Measurements from ENCODE around the gene MTUS2. TPM values are rescaled to one million over a fixed set of nuclear protein-coding genes. Genes with fewer than 3 reads are reported as not detected.

The MTUS2 gene
- total RNA-seq, 1 experiment from 2014 or later = 0.35 TPM

- Mint-ChIP-seq H3K27me3 (ENCODE audit: low read depth) (no peaks in the 10 kb centered on the region), H3K36me3 (ENCODE audit: insufficient read depth in 1 of 3, low read depth in 3 of 3) (peaks cover 35 to 80% (median 59%) of the 10 kb centered on the region in 3 experiments), H3K27ac (no peak overlapping the region), H3K4me3 (no peak overlapping the region), H3K9me3 (no peaks in the 10 kb centered on the region), H3K4me1 (0 out of 4 replicates have a peak, but pooled peaks cover 0 to 3% of the 10 kb centered on the region in 2 experiments)
- H2BK15ac ChIP-seq (ENCODE audit: low read depth, low read length) = no peak overlapping the region
- H2AK5ac ChIP-seq (ENCODE audit: insufficient read length, low read length) = no peak overlapping the region
- H4K5ac ChIP-seq (ENCODE audit: insufficient read length, low read depth, low read length) = no peak overlapping the region
- H3K14ac ChIP-seq (ENCODE audit: insufficient read depth, low read length) = no peak overlapping the region
- no peak overlapping the region for H3K18ac ChIP-seq (ENCODE audit: insufficient read length, low read depth, low read length)
- no CpG with 5 or more reads among the region's 17 CpGs for WGBS (ENCODE audit: extremely low coverage, insufficient read length, low lambda C conversion rate)
- no peaks in the 10 kb centered on the region for H3K23me2 ChIP-seq (ENCODE audit: insufficient read length, low read depth, low read length, poor library complexity, severe bottlenecking)
- H3K79me1 ChIP-seq (ENCODE audit: insufficient read depth, low read depth, low read length, poor library complexity, severe bottlenecking) = peaks cover 3% of the 10 kb centered on the region
- H3K9me3 ChIP-seq (ENCODE audit: control insufficient read depth, low read depth, low read length) = no peaks in the 10 kb centered on the region
- H3K4ac ChIP-seq (ENCODE audit: low read depth, low read length) = no peak overlapping the region
- no peak overlapping the region for H2BK120ac ChIP-seq (ENCODE audit: low read depth, low read length, poor library complexity, severe bottlenecking)
- no peak for DNase-seq
- no peak overlapping the region for H2BK12ac ChIP-seq (ENCODE audit: insufficient read length, low read depth, low read length)
- H3K56ac ChIP-seq (ENCODE audit: insufficient read length, low read depth, low read length) = no peak overlapping the region
- H3T11ph ChIP-seq (ENCODE audit: low read length) = no peak overlapping the region
- no peak overlapping the region for H3K23ac ChIP-seq (ENCODE audit: insufficient read length, low read depth, low read length)
- H3K9ac ChIP-seq (ENCODE audit: extremely low read depth, insufficient read length, low read length) = no peak overlapping the region
- H4K91ac ChIP-seq (ENCODE audit: insufficient read length, low read depth, low read length) = no peak overlapping the region
- no peak overlapping the region for H3K27ac ChIP-seq (ENCODE audit: insufficient read length, low read depth, low read length)
- H2AFZ ChIP-seq (ENCODE audit: low read length) = no peak overlapping the region
- H4K8ac ChIP-seq (replicated peaks; ENCODE audit: insufficient read length, low read depth, low read length) = no peak overlapping the region
- no peak for TF ChIP-seq CTCF (conservative IDR thresholded peaks at IDR 0.05)
- no peak overlapping the region for H2BK20ac ChIP-seq (ENCODE audit: low read depth, low read length, poor library complexity, severe bottlenecking)
- H4K20me1 ChIP-seq (ENCODE audit: control insufficient read depth, insufficient read depth, insufficient read length) = no peaks in the 10 kb centered on the region
- H3K27me3 ChIP-seq (ENCODE audit: insufficient read depth, low read length) = no peaks in the 10 kb centered on the region
- no peaks in the 10 kb centered on the region for H3K4me1 ChIP-seq (ENCODE audit: insufficient read depth, low read length)
- H3K4me2 ChIP-seq (ENCODE audit: insufficient read depth, insufficient read length, low read length) = no peak overlapping the region
- no peak overlapping the region for H2BK5ac ChIP-seq (ENCODE audit: insufficient read length, low read length)
- H3K79me2 ChIP-seq (ENCODE audit: insufficient read depth, low read length) = no peaks in the 10 kb centered on the region
These were observed 712.7 kb downstream of the MTUS2 start for GRCh38 chr13:29532821-29533220.

Data from H9 (cell line).